Measurements from ENCODE around the gene TAGLN3.

The TAGLN3 gene

DNA sequence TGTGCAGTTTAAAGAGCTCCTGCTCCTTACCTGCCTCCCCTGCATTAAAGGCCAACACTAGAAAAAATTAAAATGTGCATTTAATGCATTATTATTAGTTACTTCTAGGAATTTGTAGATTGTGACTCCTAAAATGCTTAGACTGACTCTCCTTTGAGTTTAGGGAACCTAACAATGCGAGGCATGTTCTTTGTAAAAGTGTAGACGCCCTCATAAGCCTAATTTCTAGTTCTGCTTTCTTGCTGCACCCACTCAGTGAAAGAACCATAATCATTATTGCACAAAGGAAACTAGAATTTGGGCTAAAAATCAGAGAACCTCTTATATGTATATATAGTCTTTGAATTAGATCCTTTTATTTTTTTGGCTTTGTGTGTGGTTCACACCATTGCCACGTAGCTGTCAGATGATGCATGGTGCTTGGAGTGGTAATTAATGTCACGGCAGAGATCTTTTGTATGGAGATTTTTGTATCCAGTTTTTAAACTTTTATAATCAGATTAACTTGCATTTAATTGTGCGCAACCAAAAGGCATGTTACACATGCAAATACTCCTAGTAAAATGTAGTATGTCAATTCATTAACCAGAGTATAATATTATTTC, 19.2 kb upstream of the TAGLN3 start:
- H3K9ac ChIP-seq (ENCODE audit: low read length): peak overlapping the region; percentile 92
- no peaks in the 10 kb centered on the region for H3K9me3 ChIP-seq (ENCODE audit: control insufficient read depth, low read length)
- no peaks in the 10 kb centered on the region for H3K27me3 ChIP-seq (replicated peaks; ENCODE audit: control insufficient read depth, insufficient read depth, low read length)
- peaks cover 23% of the 10 kb centered on the region for H3K4me1 ChIP-seq (ENCODE audit: control insufficient read depth, insufficient read depth, low read length)
- DNase-seq (ENCODE audit: low read depth): no peak
- H3K4me3 ChIP-seq (ENCODE audit: low read length): peak overlapping the region; percentile 90
- H3K36me3 ChIP-seq (ENCODE audit: control insufficient read depth, insufficient read depth, low read length, severe bottlenecking): peaks cover 14% of the 10 kb centered on the region

DNA sequence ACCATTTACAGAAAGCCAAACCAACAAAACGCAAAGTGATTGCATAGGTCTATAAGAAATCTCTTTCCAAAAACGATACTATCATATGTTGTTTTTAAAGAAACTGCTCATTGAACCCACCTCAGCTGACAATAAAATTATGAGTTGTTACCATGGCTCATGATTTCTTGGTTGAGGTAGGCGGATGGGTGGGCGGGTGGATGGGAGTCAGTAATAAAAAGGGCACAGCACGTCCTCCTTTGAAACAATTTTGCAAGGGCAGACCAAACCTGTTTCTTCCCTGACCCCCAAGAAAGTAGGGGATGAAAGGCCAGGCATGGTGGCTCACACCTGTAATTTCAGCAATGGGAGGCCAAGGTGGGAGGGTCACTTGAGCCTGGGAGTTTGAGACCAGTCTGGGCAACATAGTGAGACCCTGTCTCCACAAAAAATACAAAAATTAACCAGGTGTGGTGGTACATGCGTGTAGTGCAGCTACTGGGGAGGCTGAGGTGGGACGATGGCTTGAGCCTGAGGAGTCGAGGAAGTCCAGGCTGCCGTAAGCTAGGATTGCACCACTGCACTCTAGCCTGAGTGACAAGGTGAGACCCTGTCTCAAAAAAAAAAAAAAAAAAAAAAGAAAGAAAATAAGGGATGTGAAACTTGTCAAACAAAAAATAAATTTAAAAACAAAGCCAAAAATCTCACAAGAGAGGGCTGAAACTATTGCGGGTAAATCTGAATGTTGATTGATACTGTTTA, 17.8 kb upstream of the TAGLN3 start:
- no peak for DNase-seq (ENCODE audit: low read depth)
- peaks cover 5% of the 10 kb centered on the region for H3K36me3 ChIP-seq (ENCODE audit: control insufficient read depth, insufficient read depth, low read length, severe bottlenecking)
- no peak overlapping the region for H3K9ac ChIP-seq (ENCODE audit: low read length)
- H3K9me3 ChIP-seq (ENCODE audit: control insufficient read depth, low read length): no peaks in the 10 kb centered on the region
- peaks cover 23% of the 10 kb centered on the region for H3K4me1 ChIP-seq (ENCODE audit: control insufficient read depth, insufficient read depth, low read length)
- H3K4me3 ChIP-seq (ENCODE audit: low read length): peak overlapping the region; percentile 90
- no peaks in the 10 kb centered on the region for H3K27me3 ChIP-seq (replicated peaks; ENCODE audit: control insufficient read depth, insufficient read depth, low read length)

DNA sequence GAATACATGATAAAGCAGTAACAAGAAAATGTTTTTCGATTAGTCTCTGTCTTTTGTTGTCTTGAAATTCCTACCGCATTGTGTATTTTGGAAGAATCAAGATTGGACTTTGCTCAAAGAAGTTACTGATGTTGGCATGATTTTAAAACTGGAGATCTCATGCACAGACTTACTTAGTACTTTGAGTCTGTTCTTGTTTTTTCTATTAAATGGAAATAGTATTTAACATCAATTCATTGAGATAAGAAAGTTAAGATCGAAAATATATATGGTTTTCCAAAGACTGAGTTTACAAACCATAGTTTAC, 17.3 kb upstream of the TAGLN3 start:
- Histone ChIP-seq H3K27me3 (replicated peaks; ENCODE audit: control insufficient read depth, insufficient read depth, low read length) (no peaks in the 10 kb centered on the region), H3K36me3 (ENCODE audit: control insufficient read depth, insufficient read depth, low read length, severe bottlenecking) (peaks cover 3% of the 10 kb centered on the region), H3K9ac (ENCODE audit: low read length) (no peak overlapping the region), H3K9me3 (ENCODE audit: control insufficient read depth, low read length) (no peaks in the 10 kb centered on the region), H3K4me3 (ENCODE audit: low read length) (no peak overlapping the region), H3K4me1 (ENCODE audit: control insufficient read depth, insufficient read depth, low read length) (peaks cover 23% of the 10 kb centered on the region)
- DNase-seq (ENCODE audit: low read depth): no peak

DNA sequence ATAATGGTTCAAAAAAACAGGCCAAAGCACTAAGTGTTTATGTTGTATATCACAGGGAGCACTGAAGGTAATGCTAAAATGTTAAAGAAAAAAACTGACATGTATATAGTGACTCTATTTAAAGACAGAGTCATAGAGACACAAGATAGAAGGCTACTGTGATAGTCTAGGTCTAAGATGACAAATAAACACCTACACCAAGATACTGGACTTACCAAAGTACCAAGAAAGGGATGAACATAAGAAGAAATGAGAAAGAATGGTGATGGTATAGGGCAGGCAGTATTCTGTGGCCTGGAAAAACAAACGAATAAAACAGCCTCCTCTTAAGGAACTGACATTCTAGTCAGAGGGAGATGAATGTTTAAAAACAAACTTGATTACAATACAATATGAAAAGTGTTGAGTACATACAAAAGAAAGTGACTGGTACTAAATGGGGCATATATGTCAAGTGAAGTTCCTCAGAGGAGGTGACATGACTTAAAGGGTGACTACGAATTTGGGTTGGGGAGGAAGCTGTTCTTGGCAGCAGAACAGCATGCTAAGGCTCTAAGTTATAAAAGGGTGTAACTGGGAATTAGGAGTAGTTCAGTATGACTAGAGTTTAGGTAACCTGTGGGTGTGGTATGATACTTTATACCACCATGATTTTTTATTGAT, 14.0 kb upstream of the TAGLN3 start:
- no peak overlapping the region for H3K9ac ChIP-seq (ENCODE audit: low read length)
- no peaks in the 10 kb centered on the region for H3K27me3 ChIP-seq (replicated peaks; ENCODE audit: control insufficient read depth, insufficient read depth, low read length)
- H3K9me3 ChIP-seq (ENCODE audit: control insufficient read depth, low read length): no peaks in the 10 kb centered on the region
- no peak for DNase-seq (ENCODE audit: low read depth)
- peaks cover 26% of the 10 kb centered on the region for H3K36me3 ChIP-seq (ENCODE audit: control insufficient read depth, insufficient read depth, low read length, severe bottlenecking)
- H3K4me3 ChIP-seq (ENCODE audit: low read length): no peak overlapping the region
- H3K4me1 ChIP-seq (ENCODE audit: control insufficient read depth, insufficient read depth, low read length): peaks cover 18% of the 10 kb centered on the region

DNA sequence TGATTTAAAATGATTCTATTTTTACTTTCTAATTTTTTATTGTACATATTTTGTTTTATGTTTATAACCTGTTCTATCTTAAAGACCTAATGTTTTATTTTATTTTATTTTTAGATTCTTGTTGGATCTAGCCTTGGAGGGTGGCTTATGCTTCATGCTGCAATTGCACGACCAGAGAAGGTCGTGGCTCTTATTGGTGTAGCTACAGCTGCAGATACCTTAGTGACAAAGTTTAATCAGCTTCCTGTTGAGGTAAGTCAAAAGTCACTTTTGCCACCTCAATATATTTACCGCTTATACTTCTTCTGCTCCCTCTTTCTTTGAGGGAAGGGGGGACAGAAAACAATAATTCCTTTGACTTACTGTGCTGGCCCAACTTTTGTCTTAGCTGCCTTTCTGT, 11.9 kb upstream of the TAGLN3 start:
- Histone ChIP-seq H3K9me3 (ENCODE audit: control insufficient read depth, low read length) (no peaks in the 10 kb centered on the region), H3K36me3 (ENCODE audit: control insufficient read depth, insufficient read depth, low read length, severe bottlenecking) (peaks cover 35% of the 10 kb centered on the region), H3K4me1 (ENCODE audit: control insufficient read depth, insufficient read depth, low read length) (peaks cover 2% of the 10 kb centered on the region), H3K27me3 (replicated peaks; ENCODE audit: control insufficient read depth, insufficient read depth, low read length) (no peaks in the 10 kb centered on the region), H3K9ac (ENCODE audit: low read length) (no peak overlapping the region), H3K4me3 (ENCODE audit: low read length) (no peak overlapping the region)
- no peak for DNase-seq (ENCODE audit: low read depth)

DNA sequence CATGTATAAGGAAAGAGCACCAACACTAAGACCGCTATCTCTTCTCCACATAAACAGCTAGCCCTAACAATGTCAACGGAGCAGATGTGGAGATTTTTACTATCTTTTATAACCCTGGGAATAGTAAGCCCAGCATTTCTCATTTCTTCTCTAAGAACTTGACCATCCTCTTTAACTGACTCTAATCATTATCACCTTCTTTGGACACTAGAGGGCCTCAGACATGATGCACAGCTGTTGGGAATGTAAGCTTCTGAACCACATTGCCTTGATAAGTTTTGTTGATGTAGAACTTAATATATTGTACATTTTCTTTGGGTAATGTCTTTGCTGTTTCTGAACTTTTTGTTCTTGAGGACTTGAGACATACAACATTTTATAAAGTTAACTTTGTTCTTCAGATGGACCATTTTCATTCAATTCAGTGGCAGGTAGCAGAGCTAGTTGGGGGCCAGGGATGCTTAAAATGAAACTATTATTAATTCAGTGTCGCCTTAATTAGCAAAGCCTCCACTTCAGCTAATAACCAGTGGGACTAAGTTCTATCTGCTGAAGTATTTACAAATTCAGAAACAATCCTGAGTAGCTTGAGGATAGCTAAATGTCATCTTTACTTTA, 9.6 kb upstream of the TAGLN3 start:
- no peaks in the 10 kb centered on the region for H3K4me1 ChIP-seq (ENCODE audit: control insufficient read depth, insufficient read depth, low read length)
- H3K4me3 ChIP-seq (ENCODE audit: low read length): no peak overlapping the region
- peaks cover 47% of the 10 kb centered on the region for H3K36me3 ChIP-seq (ENCODE audit: control insufficient read depth, insufficient read depth, low read length, severe bottlenecking)
- no peaks in the 10 kb centered on the region for H3K9me3 ChIP-seq (ENCODE audit: control insufficient read depth, low read length)
- no peak overlapping the region for H3K9ac ChIP-seq (ENCODE audit: low read length)
- H3K27me3 ChIP-seq (replicated peaks; ENCODE audit: control insufficient read depth, insufficient read depth, low read length): no peaks in the 10 kb centered on the region
- DNase-seq (ENCODE audit: low read depth): peak; percentile 84

DNA sequence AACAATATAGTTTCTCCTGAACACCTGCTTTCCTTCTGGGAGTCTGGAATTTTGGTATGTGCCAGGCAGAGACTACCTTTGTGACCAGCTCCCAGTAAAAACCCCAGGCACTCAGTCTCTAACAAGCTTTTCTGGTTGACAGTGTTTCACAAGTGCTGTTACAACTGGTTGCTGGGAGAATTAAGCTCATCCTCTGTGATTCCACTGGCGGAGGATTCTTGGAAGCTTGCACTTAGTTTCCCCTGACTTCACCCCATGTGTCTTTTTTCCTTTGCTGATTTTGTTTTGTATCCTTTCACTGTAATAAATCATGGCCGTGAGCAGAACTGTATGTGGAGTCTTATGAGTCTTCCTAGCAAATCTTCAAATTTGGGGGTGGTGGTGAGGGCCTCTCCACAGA, 5.7 kb upstream of the TAGLN3 start:
- H3K27me3 ChIP-seq (replicated peaks; ENCODE audit: control insufficient read depth, insufficient read depth, low read length): no peaks in the 10 kb centered on the region
- H3K36me3 ChIP-seq (ENCODE audit: control insufficient read depth, insufficient read depth, low read length, severe bottlenecking): peaks cover 31% of the 10 kb centered on the region
- no peak overlapping the region for H3K4me3 ChIP-seq (ENCODE audit: low read length)
- no peak overlapping the region for H3K9ac ChIP-seq (ENCODE audit: low read length)
- no peaks in the 10 kb centered on the region for H3K9me3 ChIP-seq (ENCODE audit: control insufficient read depth, low read length)
- H3K4me1 ChIP-seq (ENCODE audit: control insufficient read depth, insufficient read depth, low read length): no peaks in the 10 kb centered on the region
- DNase-seq (ENCODE audit: low read depth): no peak

DNA sequence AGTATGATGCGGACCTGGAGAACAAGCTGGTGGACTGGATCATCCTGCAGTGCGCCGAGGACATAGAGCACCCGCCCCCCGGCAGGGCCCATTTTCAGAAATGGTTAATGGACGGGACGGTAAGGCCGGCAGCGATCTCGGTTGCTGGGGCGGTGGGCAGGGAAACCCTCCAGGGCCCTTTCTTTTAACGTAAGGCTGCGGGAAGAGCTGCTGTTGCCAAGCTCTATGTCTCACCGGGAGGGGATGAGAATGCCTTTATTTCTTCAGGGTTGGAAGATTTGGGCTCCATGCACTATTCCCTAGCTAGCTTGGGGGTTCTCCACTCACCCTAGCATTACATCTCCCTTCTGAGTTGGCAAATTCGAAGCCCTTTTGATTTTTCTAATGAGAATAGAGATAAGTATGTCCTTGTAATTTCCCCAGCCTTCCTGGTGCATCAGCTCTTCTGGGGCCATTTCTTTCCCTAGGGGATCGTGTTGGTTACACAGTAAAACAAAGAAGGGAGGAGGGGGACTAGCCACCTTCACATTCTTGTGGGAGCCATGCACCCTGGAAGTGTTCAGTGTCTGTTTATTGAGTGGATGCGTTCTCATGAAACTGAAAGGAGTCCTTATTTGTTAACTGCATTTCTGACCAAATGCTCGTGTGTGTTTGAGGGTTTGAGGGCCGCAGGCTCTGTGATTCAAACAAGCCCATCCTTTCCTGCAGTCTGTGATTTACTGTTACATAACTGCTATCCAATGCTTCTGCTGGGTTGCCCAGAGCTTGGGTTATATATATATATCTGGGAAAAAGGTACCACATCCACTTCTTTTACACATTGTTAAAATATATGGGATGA, 982 bp downstream of the TAGLN3 start:
- Histone ChIP-seq H3K4me3 (ENCODE audit: low read length) (peak overlapping the region; percentile 72), H3K9ac (ENCODE audit: low read length) (no peak overlapping the region), H3K4me1 (ENCODE audit: control insufficient read depth, insufficient read depth, low read length) (peaks cover 9% of the 10 kb centered on the region), H3K27me3 (replicated peaks; ENCODE audit: control insufficient read depth, insufficient read depth, low read length) (peaks cover 15% of the 10 kb centered on the region), H3K36me3 (ENCODE audit: control insufficient read depth, insufficient read depth, low read length, severe bottlenecking) (no peaks in the 10 kb centered on the region), H3K9me3 (ENCODE audit: control insufficient read depth, low read length) (no peaks in the 10 kb centered on the region)
- DNase-seq (ENCODE audit: low read depth): no peak

DNA sequence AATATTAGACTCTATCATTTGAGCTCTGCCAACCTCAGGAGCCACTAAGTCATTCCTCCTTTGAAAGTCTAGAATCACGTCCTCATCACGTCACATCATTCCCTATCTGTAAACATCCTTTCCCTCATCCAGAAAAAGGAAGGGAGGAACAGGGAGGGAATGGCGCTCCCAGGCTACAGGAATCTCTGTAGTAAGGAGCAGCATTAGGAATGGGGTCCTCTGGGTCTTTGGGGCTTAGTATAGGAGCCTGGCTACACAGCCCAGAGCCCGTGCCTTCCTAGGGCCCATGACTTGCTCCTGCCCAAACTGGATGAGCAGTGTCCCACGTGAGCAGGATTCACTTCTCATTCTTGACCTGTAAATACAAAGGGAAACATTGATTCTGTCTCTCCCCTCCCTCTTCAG, 1.6 kb downstream of the TAGLN3 start:
- Histone ChIP-seq H3K36me3 (ENCODE audit: control insufficient read depth, insufficient read depth, low read length, severe bottlenecking) (no peaks in the 10 kb centered on the region), H3K27me3 (replicated peaks; ENCODE audit: control insufficient read depth, insufficient read depth, low read length) (peaks cover 15% of the 10 kb centered on the region), H3K9me3 (ENCODE audit: control insufficient read depth, low read length) (no peaks in the 10 kb centered on the region), H3K4me3 (ENCODE audit: low read length) (no peak overlapping the region), H3K4me1 (ENCODE audit: control insufficient read depth, insufficient read depth, low read length) (peaks cover 9% of the 10 kb centered on the region), H3K9ac (ENCODE audit: low read length) (no peak overlapping the region)
- DNase-seq (ENCODE audit: low read depth): no peak

DNA sequence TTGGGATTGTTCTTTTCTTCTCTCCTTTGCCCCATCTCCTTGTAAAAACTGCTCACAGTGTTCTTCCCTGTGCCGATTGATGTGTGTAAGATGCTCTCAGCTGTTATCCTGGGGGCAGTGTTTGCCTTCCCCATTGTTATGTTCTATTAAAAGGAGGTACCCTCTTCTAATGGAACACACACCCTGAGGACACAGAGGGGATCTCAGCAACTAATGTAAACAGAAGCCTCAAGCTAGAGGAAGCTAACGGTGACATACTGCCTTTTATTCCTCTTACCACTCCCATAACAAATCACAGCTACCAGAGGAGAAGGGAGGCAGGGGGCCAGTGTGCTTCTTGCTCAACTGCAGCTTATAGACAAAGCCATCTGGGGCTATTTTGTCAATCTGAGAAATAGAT, 2.2 kb downstream of the TAGLN3 start:
- Histone ChIP-seq H3K4me1 (ENCODE audit: control insufficient read depth, insufficient read depth, low read length) (peaks cover 9% of the 10 kb centered on the region), H3K27me3 (replicated peaks; ENCODE audit: control insufficient read depth, insufficient read depth, low read length) (peaks cover 15% of the 10 kb centered on the region), H3K36me3 (ENCODE audit: control insufficient read depth, insufficient read depth, low read length, severe bottlenecking) (no peaks in the 10 kb centered on the region), H3K9ac (ENCODE audit: low read length) (no peak overlapping the region), H3K9me3 (ENCODE audit: control insufficient read depth, low read length) (no peaks in the 10 kb centered on the region), H3K4me3 (ENCODE audit: low read length) (no peak overlapping the region)
- no peak for DNase-seq (ENCODE audit: low read depth)

DNA sequence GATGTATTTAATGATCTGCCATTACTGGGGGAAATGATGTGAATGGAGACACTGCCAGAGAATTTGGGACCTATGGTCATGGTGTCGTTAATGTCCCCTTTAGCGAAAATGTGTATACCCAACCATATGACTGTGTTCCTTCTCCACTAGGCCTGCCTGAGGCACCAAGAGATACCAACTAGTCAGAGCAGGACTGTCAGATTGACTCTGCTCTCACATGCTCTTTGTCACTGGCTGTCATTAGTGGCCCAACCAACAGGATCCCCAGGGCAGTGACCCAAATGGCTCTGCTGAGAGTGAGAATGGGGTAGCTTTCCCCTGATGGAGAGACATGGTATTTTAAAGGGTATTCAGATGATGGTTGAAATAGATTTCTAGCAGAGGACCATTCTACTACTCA, 2.8 kb downstream of the TAGLN3 start:
- Histone ChIP-seq H3K9me3 (ENCODE audit: control insufficient read depth, low read length) (no peaks in the 10 kb centered on the region), H3K4me1 (ENCODE audit: control insufficient read depth, insufficient read depth, low read length) (peaks cover 9% of the 10 kb centered on the region), H3K4me3 (ENCODE audit: low read length) (no peak overlapping the region), H3K9ac (ENCODE audit: low read length) (no peak overlapping the region), H3K27me3 (replicated peaks; ENCODE audit: control insufficient read depth, insufficient read depth, low read length) (peaks cover 15% of the 10 kb centered on the region), H3K36me3 (ENCODE audit: control insufficient read depth, insufficient read depth, low read length, severe bottlenecking) (no peaks in the 10 kb centered on the region)
- DNase-seq (ENCODE audit: low read depth): no peak

All from adipocyte (in vitro differentiated cells).